Karpas-422 (cell line): ENCODE data around the gene UBE2R2. TPM values are rescaled to one million over a fixed set of nuclear protein-coding genes. Genes with fewer than 3 reads are reported as not detected.

Source experiments
- DNase-seq: peaks from one replicate; pipeline ENCODE4 v3.0.0-alpha.2; 2015
- H2AFZ ChIP-seq: fragments of 200-600 bp; sonication (generic); 2 replicates; pipeline ENCODE4 v1.6.1; 2014; ENCODE audit warnings: antibody characterized with exemption, low read length, mixed read lengths
- H3K27ac ChIP-seq: fragments of 200-600 bp; sonication (generic); 2 replicates; pipeline ENCODE4 v1.5.1; 2014; ENCODE audit warnings: mild to moderate bottlenecking, low read length, moderate library complexity
- H3K27me3 ChIP-seq: fragments of 200-600 bp; sonication (generic); 2 replicates; pipeline ENCODE4 v1.6.1; 2014; ENCODE audit warnings: low read length, mixed read lengths
- H3K36me3 ChIP-seq: fragments of 200-600 bp; sonication (generic); 2 replicates; pipeline ENCODE4 v1.6.1; 2014; ENCODE audit warnings: low read length, mixed read lengths; ENCODE audit not compliant: insufficient read depth
- H3K4me1 ChIP-seq: fragments of 200-600 bp; sonication (generic); 2 replicates; pipeline ENCODE4 v1.6.1; 2014; ENCODE audit warnings: mild to moderate bottlenecking, low read length, mixed read lengths
- H3K4me2 ChIP-seq: fragments of 200-600 bp; sonication (generic); 2 replicates; pipeline ENCODE4 v1.6.1; 2014; ENCODE audit warnings: low read length, low read depth, mild to moderate bottlenecking; ENCODE audit not compliant: poor library complexity, severe bottlenecking
- H3K4me3 ChIP-seq: fragments of 200-600 bp; sonication (generic); 2 replicates; pipeline ENCODE4 v1.5.1; 2014; ENCODE audit warnings: mild to moderate bottlenecking, antibody characterized with exemption, low read length, mixed read lengths
- H3K79me2 ChIP-seq: fragments of 200-600 bp; sonication (generic); 2 replicates; pipeline ENCODE4 v1.6.1; 2014; ENCODE audit warnings: mild to moderate bottlenecking, low read length, mixed read lengths
- H3K9ac ChIP-seq: fragments of 200-600 bp; sonication (generic); 2 replicates; pipeline ENCODE4 v1.6.0; 2014; ENCODE audit warnings: low read length
- H3K9me2 ChIP-seq: fragments of 200-600 bp; sonication (generic), shearing (Covaris generic); replicated peaks from 2 replicates; pipeline ENCODE4 v1.6.0; 2014; ENCODE audit warnings: mild to moderate bottlenecking, low read length, moderate library complexity; ENCODE audit not compliant: insufficient read depth
- H3K9me3 ChIP-seq: fragments of 300-700, 200-600 bp; sonication (generic); 2 replicates; pipeline ENCODE4 v1.6.1; 2014; ENCODE audit warnings: low read length, mixed read lengths
- H4K20me1 ChIP-seq: fragments of 200-600 bp; sonication (generic); 2 replicates; pipeline ENCODE4 v1.6.1; 2014; ENCODE audit warnings: mild to moderate bottlenecking, antibody characterized with exemption, low read length, low read depth; ENCODE audit not compliant: insufficient read depth
- total RNA-seq: library from RNA; depleted of rRNA; stranded (reverse); fragments of >200 nt; shearing (Covaris generic); gene quantifications from 2 replicates; pipeline ENCODE4 v1.2.3, GENCODE V29; 2014; ENCODE audit warnings: low replicate concordance

UBE2R2 gene
- total RNA-seq, 1 experiment from 2014 or later, result 34.0 TPM

- peaks cover 24% of the 10 kb centered on the region; the same call in 1 of the 2 replicates for H3K36me3 ChIP-seq
- peaks cover 6% of the 10 kb centered on the region; the same call in 1 of the 2 replicates for H3K79me2 ChIP-seq
- no peaks in the 10 kb centered on the region for H4K20me1 ChIP-seq
- H3K9me3 ChIP-seq, result no peaks in the 10 kb centered on the region
- H3K27me3 ChIP-seq, result no peaks in the 10 kb centered on the region
- H3K27ac ChIP-seq, result no peak overlapping the region
- no peak overlapping the region for H3K9ac ChIP-seq
- H3K9me2 ChIP-seq, result no peaks in the 10 kb centered on the region
- DNase-seq, result peak; percentile 80
- H2AFZ ChIP-seq, result no peak overlapping the region
- H3K4me2 ChIP-seq, result no peak overlapping the region
- H3K4me1 ChIP-seq, result peaks cover under 1% of the 10 kb centered on the region; the same call in 1 of the 2 replicates
- no peak overlapping the region for H3K4me3 ChIP-seq
These were observed 108.2 kb downstream of the UBE2R2 start for GRCh38 chr9:33924978-33925797.

- no peak overlapping the region for H3K27ac ChIP-seq
- H3K4me3 ChIP-seq, result no peak overlapping the region
These were observed 110.0 kb downstream of the UBE2R2 start for GRCh38 chr9:33926746-33927485.

GRCh38 chr9:33927694-33928093, 110.7 kb downstream of the UBE2R2 start:
- H3K9me3 ChIP-seq, result no peaks in the 10 kb centered on the region
- H3K4me3 ChIP-seq, result no peak overlapping the region
- no peak for DNase-seq
- no peaks in the 10 kb centered on the region for H4K20me1 ChIP-seq
- no peaks in the 10 kb centered on the region for H3K9me2 ChIP-seq
- H3K27me3 ChIP-seq, result no peaks in the 10 kb centered on the region
- no peak overlapping the region for H2AFZ ChIP-seq
- no peak overlapping the region for H3K27ac ChIP-seq
- H3K36me3 ChIP-seq, result peaks cover 10% of the 10 kb centered on the region
- no peak overlapping the region for H3K9ac ChIP-seq
- no peak overlapping the region for H3K4me2 ChIP-seq
- peaks cover 3% of the 10 kb centered on the region; the same call in 1 of the 2 replicates for H3K79me2 ChIP-seq
- no peaks in the 10 kb centered on the region for H3K4me1 ChIP-seq

More at GRCh38 chr9:33926746-33927485, 110.0 kb downstream of the UBE2R2 start:
- no peak overlapping the region for H3K4me2 ChIP-seq
- H3K27me3 ChIP-seq, result no peaks in the 10 kb centered on the region
- peaks cover 3% of the 10 kb centered on the region; the same call in 1 of the 2 replicates for H3K79me2 ChIP-seq
- H2AFZ ChIP-seq, result no peak overlapping the region
- DNase-seq, result no peak
- no peak overlapping the region for H3K9ac ChIP-seq
- no peaks in the 10 kb centered on the region for H3K9me3 ChIP-seq
- no peaks in the 10 kb centered on the region for H3K4me1 ChIP-seq
- peaks cover 16% of the 10 kb centered on the region for H3K36me3 ChIP-seq
- no peaks in the 10 kb centered on the region for H4K20me1 ChIP-seq
- H3K9me2 ChIP-seq, result no peaks in the 10 kb centered on the region

- no peak for DNase-seq
- no peaks in the 10 kb centered on the region for H3K9me2 ChIP-seq
- H3K4me3 ChIP-seq, result no peak overlapping the region
- peaks cover 26% of the 10 kb centered on the region for H3K36me3 ChIP-seq
- no peaks in the 10 kb centered on the region for H3K9me3 ChIP-seq
- H2AFZ ChIP-seq, result no peak overlapping the region
- H3K27me3 ChIP-seq, result no peaks in the 10 kb centered on the region
- H3K4me2 ChIP-seq, result no peak overlapping the region
- H4K20me1 ChIP-seq, result no peaks in the 10 kb centered on the region
- peaks cover 3% of the 10 kb centered on the region; the same call in 1 of the 2 replicates for H3K79me2 ChIP-seq
- H3K4me1 ChIP-seq, result no peaks in the 10 kb centered on the region
- no peak overlapping the region for H3K27ac ChIP-seq
- H3K9ac ChIP-seq, result no peak overlapping the region
These were observed 114.4 kb downstream of the UBE2R2 start for GRCh38 chr9:33931326-33931725.

GRCh38 chr9:33932078-33932807, 115.3 kb downstream of the UBE2R2 start:
- H3K27ac ChIP-seq, result no peak overlapping the region
- H3K4me2 ChIP-seq, result no peak overlapping the region
- no peaks in the 10 kb centered on the region for H3K9me3 ChIP-seq
- H3K79me2 ChIP-seq, result peaks cover 3% of the 10 kb centered on the region; the same call in 1 of the 2 replicates
- no peak overlapping the region for H3K4me3 ChIP-seq
- H3K4me1 ChIP-seq, result no peaks in the 10 kb centered on the region
- H3K9me2 ChIP-seq, result no peaks in the 10 kb centered on the region
- H3K27me3 ChIP-seq, result no peaks in the 10 kb centered on the region
- peaks cover 32% of the 10 kb centered on the region for H3K36me3 ChIP-seq
- no peak overlapping the region for H2AFZ ChIP-seq
- no peaks in the 10 kb centered on the region for H4K20me1 ChIP-seq
- no peak for DNase-seq
- no peak overlapping the region for H3K9ac ChIP-seq

GRCh38 chr9:33934188-33934878, 117.4 kb downstream of the UBE2R2 start:
- Histone ChIP-seq H3K9me3 (no peaks in the 10 kb centered on the region), H3K4me3 (no peak overlapping the region), H3K4me1 (no peaks in the 10 kb centered on the region), H3K79me2 (peaks cover 11% of the 10 kb centered on the region), H3K27me3 (no peaks in the 10 kb centered on the region), H3K9ac (no peak overlapping the region), H4K20me1 (no peaks in the 10 kb centered on the region), H3K4me2 (no peak overlapping the region), H3K36me3 (peaks cover 40% of the 10 kb centered on the region), H2AFZ (no peak overlapping the region), H3K9me2 (no peaks in the 10 kb centered on the region), H3K27ac (no peak overlapping the region)
- DNase-seq, result no peak

GRCh38 chr9:33939924-33940874, 123.2 kb downstream of the UBE2R2 start:
- no peaks in the 10 kb centered on the region for H3K9me2 ChIP-seq
- no peaks in the 10 kb centered on the region for H3K9me3 ChIP-seq
- no peak overlapping the region for H2AFZ ChIP-seq
- no peak overlapping the region for H3K27ac ChIP-seq
- no peak overlapping the region for H3K4me3 ChIP-seq
- no peaks in the 10 kb centered on the region for H4K20me1 ChIP-seq
- no peaks in the 10 kb centered on the region for H3K27me3 ChIP-seq
- no peaks in the 10 kb centered on the region for H3K4me1 ChIP-seq
- peaks cover 37% of the 10 kb centered on the region; the same call in 1 of the 2 replicates for H3K36me3 ChIP-seq
- DNase-seq, result no peak
- H3K9ac ChIP-seq, result no peak overlapping the region
- H3K79me2 ChIP-seq, result peaks cover 8% of the 10 kb centered on the region
- no peak overlapping the region for H3K4me2 ChIP-seq
